ENCODE data around the gene FAM78B.

Gene FAM78B

DNA sequence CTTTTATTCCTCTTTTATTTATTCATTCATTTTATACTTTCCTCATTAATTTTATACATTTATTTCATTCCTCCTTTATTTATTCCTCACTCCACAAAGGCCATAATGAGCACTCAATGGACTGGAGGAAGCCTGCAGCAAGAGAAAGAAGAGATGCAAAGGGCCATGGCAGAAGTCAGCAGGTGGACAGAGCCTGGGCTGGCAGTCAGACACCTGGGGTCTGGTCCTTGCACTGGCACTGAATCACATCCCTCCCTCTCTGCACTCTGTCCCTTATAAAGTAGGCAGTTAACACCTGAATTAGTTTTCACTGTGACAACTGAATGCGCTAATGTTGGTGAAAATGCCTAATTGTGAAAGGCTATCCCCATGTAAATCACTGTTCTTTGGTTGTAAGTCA, 38.6 kb downstream of the FAM78B start:
- H3K4me3 ChIP-seq (ENCODE audit: low read depth, low read length): no peak overlapping the region
- DNase-seq (ENCODE audit: low read depth): no peak
- TF ChIP-seq, protein P1, sequence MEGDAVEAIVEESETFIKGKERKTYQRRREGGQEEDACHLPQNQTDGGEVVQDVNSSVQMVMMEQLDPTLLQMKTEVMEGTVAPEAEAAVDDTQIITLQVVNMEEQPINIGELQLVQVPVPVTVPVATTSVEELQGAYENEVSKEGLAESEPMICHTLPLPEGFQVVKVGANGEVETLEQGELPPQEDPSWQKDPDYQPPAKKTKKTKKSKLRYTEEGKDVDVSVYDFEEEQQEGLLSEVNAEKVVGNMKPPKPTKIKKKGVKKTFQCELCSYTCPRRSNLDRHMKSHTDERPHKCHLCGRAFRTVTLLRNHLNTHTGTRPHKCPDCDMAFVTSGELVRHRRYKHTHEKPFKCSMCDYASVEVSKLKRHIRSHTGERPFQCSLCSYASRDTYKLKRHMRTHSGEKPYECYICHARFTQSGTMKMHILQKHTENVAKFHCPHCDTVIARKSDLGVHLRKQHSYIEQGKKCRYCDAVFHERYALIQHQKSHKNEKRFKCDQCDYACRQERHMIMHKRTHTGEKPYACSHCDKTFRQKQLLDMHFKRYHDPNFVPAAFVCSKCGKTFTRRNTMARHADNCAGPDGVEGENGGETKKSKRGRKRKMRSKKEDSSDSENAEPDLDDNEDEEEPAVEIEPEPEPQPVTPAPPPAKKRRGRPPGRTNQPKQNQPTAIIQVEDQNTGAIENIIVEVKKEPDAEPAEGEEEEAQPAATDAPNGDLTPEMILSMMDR (IDR thresholded peaks at IDR 0.05; ENCODE audit: insufficient read depth, low read depth, low read length, missing control alignments): no peak

DNA sequence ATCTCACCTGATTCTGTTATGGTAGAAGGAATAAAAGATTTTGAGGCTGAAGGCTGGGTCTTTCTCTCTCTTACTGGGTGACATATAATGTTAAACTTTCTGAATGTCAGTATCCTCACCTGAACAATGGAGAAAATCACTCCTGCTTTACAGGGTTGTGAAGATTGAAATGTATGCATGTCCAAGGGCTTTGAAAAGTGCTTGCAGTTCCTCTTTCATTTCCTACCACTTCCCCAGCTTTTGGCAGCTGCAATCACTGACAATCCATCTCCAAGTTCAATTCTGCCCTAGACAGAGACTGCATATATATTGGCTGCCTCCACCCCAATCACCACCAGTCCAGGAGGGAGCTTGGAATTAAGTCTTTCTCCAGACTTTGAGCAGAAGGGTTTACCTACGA, 39.8 kb downstream of the FAM78B start:
- no peak overlapping the region for H3K4me3 ChIP-seq (ENCODE audit: low read depth, low read length)
- no peak for DNase-seq (ENCODE audit: low read depth)
- TF ChIP-seq, protein P1 (IDR thresholded peaks at IDR 0.05; ENCODE audit: insufficient read depth, low read depth, low read length, missing control alignments): no peak

DNA sequence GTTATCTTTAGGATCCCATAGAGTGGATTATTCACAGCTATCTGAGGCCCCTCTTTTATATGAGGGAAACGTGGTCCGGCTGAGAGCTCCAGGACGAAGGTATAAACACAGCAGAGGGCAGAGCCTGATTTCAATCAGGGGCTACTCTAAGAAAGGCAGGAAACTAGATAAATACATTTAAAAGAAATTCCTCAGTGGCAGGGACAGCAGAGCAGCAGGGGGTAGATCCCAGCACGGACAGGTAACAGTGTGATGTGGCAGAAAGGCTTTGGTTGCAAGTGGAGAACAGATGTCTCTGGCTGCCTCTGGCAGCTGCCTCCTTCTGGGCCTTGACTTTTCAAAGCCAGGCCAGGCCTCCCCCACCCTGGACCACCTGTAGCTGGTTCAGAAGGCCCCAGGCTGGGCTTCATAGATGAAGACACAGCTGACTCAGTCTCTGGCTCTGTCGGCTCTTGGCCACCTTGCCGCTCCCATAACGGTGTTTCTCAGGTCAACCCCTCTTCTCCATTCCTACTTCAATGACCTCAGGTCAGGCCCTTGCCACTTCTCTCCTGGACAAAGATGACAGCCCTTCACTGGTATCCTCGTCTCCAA, 43.8 kb downstream of the FAM78B start:
- H3K4me3 ChIP-seq (ENCODE audit: low read depth, low read length): no peak overlapping the region
- DNase-seq (ENCODE audit: low read depth): no peak
- TF ChIP-seq, protein P1 (IDR thresholded peaks at IDR 0.05; ENCODE audit: insufficient read depth, low read depth, low read length, missing control alignments): no peak

DNA sequence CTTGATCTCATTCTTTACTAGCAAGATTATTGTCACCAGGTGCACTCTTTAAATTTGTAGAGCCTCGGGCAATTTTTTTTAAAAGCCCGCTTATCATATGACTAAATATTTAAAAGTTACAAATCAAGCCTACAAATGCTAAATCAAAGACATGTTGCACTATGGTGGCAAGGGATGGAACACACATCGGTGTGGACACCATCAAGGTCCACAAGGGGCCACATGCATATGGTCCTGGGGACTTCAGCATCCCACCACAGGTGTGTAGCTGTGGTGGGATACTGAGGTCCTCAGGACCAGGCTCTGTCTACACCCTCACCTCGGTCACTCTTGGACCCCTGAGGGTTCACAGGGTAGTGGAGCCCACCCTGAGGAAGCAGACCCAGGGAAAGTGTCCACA, 45.8 kb downstream of the FAM78B start:
- no peak for DNase-seq (ENCODE audit: low read depth)
- TF ChIP-seq, protein P1 (IDR thresholded peaks at IDR 0.05; ENCODE audit: insufficient read depth, low read depth, low read length, missing control alignments): no peak
- H3K4me3 ChIP-seq (ENCODE audit: low read depth, low read length): no peak overlapping the region

DNA sequence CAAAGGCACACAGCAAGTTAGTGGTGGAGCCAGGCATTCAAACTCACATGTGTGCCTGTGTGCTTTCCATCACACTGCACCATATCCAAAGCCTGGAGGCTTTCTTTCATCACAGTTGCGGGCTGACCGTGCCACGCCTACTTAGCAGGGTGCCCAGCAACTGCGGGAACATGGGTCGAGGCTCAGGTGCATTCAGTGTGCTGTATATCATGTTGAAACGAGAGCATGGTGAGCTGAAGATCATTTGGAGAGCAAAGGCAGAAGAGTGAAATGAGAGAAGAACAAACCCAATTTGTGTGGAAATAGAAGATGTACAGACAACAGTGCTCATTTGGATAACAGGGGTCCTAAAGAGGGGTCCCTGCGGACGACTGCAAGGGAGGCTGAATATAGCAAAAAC, 46.5 kb downstream of the FAM78B start:
- no peak overlapping the region for H3K4me3 ChIP-seq (ENCODE audit: low read depth, low read length)
- TF ChIP-seq, protein P1 (IDR thresholded peaks at IDR 0.05; ENCODE audit: insufficient read depth, low read depth, low read length, missing control alignments): no peak
- no peak for DNase-seq (ENCODE audit: low read depth)

DNA sequence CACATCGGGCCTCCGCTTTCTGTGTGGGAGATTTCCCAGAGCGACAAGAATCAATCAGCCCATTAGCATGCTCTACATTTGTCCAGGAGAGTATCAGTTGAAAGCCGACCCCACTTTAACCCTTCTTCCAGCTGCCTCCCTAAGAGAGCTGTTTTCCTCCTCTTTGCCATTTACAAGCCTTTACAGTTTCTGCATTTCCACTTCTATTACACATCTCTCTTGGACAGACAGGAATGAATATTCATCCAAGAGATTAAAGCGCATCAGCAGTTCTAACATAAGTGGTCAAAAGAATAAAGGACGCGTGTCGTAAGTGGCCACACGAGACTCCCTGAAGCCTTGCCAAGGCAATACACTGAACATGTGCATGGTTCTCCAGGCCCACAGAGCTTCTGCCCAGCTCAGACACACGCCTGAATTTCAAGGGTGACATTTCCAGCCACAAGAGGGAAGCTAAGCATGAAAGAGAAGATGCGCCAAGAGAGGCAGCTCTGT, 47.3 kb downstream of the FAM78B start:
- DNase-seq (ENCODE audit: low read depth): no peak
- no peak overlapping the region for H3K4me3 ChIP-seq (ENCODE audit: low read depth, low read length)
- TF ChIP-seq, protein P1 (IDR thresholded peaks at IDR 0.05; ENCODE audit: insufficient read depth, low read depth, low read length, missing control alignments): no peak

DNA sequence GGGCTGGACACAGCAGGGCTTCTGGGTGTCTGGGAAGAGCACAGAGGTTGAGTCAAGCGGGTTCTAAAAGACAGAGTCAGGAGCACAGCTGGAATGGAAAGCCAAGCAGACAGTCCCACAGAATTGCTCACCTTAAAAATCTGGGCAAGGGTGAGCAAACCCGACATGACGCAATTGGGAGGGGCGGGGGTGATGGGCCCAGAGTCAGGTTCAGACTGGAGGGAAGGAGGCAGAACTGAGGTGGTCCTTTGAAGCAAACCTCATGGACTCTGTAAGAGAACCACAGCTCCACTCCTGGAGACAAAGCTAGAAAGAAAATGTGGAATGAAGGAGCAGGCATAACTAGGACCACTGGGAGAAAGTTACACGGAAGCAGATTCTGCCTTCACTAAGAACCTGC, 49.0 kb downstream of the FAM78B start:
- no peak overlapping the region for H3K4me3 ChIP-seq (ENCODE audit: low read depth, low read length)
- TF ChIP-seq, protein P1 (IDR thresholded peaks at IDR 0.05; ENCODE audit: insufficient read depth, low read depth, low read length, missing control alignments): no peak
- no peak for DNase-seq (ENCODE audit: low read depth)

All from GM12865 (cell line).